ENCODE measurements around the gene RAPGEF2.

DNA sequence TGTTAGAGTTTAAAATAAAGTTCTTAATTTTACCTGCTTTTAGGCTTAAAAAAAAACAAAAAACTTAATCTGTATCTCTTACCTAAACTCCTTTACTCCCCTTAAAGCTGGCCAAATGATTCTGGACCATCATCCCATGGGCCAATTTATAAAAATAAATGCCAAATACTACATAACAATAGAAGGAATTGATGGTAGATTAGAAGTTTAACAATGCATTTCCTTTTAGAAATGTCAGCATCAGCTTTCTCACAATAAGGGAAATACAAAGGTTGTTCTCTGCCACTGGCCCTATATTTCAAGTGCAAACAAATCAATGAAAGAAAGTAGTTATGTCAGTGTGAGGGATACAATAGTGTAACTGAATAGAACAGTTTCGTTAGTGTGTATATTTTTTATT is 5.7 kb upstream of the RAPGEF2 start:
- TF ChIP-seq KDM1A (IDR thresholded peaks at IDR 0.05; ENCODE audit: borderline replicate concordance) (no peak), USF2 (IDR thresholded peaks at IDR 0.05; ENCODE audit: borderline replicate concordance, low read depth, low read length) (no peak), IKZF1 (conservative IDR thresholded peaks at IDR 0.05) (no peak), TCF3 (IDR thresholded peaks at IDR 0.05; ENCODE audit: borderline replicate concordance, insufficient read depth, low read depth, low read length) (no peak)
- TF ChIP-seq, protein P1, sequence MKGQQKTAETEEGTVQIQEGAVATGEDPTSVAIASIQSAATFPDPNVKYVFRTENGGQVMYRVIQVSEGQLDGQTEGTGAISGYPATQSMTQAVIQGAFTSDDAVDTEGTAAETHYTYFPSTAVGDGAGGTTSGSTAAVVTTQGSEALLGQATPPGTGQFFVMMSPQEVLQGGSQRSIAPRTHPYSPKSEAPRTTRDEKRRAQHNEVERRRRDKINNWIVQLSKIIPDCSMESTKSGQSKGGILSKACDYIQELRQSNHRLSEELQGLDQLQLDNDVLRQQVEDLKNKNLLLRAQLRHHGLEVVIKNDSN (IDR thresholded peaks at IDR 0.05; ENCODE audit: borderline replicate concordance, extremely low read length, insufficient read depth, low read depth, low read length) = no peak
